Right atrium auricular region (tissue), 2 donors: ENCODE results near the gene LHFPL2. TPM values are rescaled to one million over a fixed set of nuclear protein-coding genes. Genes with fewer than 3 reads are reported as not detected.

Source experiments
- DNase-seq: peaks from one replicate; pipeline ENCODE4 v3.0.0-alpha.2; 2019; ENCODE audit warnings: low spot score
- H3K27ac ChIP-seq, 2 donors: fragments of 200-600 bp; sonication (generic); 1 replicate in 1 of 2; 2 replicates in 1 of 2; pipeline ENCODE4 v1.5.1; 2016 to 2019
- H3K27me3 ChIP-seq, 2 donors: fragments of 200-600 bp; sonication (generic); one replicate each; pipeline versions ENCODE4 v1.5.1 to v1.6.0; 2017 to 2019
- H3K36me3 ChIP-seq: fragments of 200-600 bp; sonication (generic); one replicate; pipeline ENCODE4 v1.5.1; 2016
- H3K4me1 ChIP-seq, 2 donors: fragments of 200-600 bp; sonication (generic); one replicate each; pipeline versions ENCODE4 v1.5.1 to v1.6.0; 2017 to 2019
- H3K4me3 ChIP-seq, 2 donors: fragments of 200-600 bp; sonication (generic); 1 replicate in 1 of 2; 2 replicates in 1 of 2; pipeline ENCODE4 v1.5.1; 2017 to 2019; ENCODE audit warnings: mild to moderate bottlenecking in 1 of 2, moderate library complexity in 1 of 2
- H3K9me3 ChIP-seq, 2 donors: fragments of 200-600 bp; sonication (generic); one replicate each; pipeline ENCODE4 v1.5.1; 2019
- total RNA-seq, 2 donors: library from RNA; depleted of rRNA; stranded (reverse); fragments of >200 nt; gene quantifications; one replicate each; pipeline ENCODE4 v1.1.0, GENCODE V29; 2016
- TF ChIP-seq, protein P1 (sequence below), 2 donors: fragments of 200-600 bp; sonication (generic); IDR thresholded peaks; one replicate each; pipeline ENCODE4 v1.5.1; 2019; ENCODE audit warnings: antibody characterized with exemption in 2 of 2

Gene LHFPL2
- total RNA-seq, 2 donors from 2014 or later = 9.9 to 15.9 TPM

- Histone ChIP-seq H3K4me3 (no peak overlapping the region), H3K27me3 (no peaks in the 10 kb centered on the region), H3K27ac (peak overlapping the region in 1 of 2 donors; percentile 27), H3K4me1 (peaks cover 0 to 75% of the 10 kb centered on the region in 2 donors), H3K9me3 (no peaks in the 10 kb centered on the region), H3K36me3 (no peaks in the 10 kb centered on the region)
- DNase-seq = no peak
- TF ChIP-seq, protein P1, sequence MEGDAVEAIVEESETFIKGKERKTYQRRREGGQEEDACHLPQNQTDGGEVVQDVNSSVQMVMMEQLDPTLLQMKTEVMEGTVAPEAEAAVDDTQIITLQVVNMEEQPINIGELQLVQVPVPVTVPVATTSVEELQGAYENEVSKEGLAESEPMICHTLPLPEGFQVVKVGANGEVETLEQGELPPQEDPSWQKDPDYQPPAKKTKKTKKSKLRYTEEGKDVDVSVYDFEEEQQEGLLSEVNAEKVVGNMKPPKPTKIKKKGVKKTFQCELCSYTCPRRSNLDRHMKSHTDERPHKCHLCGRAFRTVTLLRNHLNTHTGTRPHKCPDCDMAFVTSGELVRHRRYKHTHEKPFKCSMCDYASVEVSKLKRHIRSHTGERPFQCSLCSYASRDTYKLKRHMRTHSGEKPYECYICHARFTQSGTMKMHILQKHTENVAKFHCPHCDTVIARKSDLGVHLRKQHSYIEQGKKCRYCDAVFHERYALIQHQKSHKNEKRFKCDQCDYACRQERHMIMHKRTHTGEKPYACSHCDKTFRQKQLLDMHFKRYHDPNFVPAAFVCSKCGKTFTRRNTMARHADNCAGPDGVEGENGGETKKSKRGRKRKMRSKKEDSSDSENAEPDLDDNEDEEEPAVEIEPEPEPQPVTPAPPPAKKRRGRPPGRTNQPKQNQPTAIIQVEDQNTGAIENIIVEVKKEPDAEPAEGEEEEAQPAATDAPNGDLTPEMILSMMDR (IDR thresholded peaks at IDR 0.05) = no peak
Measured at GRCh38 chr5:78507531-78507930, 141.0 kb downstream of the LHFPL2 start.

- Histone ChIP-seq H3K4me1 (peaks cover 0 to 79% of the 10 kb centered on the region in 2 donors), H3K36me3 (no peaks in the 10 kb centered on the region), H3K4me3 (no peak overlapping the region), H3K9me3 (no peaks in the 10 kb centered on the region), H3K27me3 (no peaks in the 10 kb centered on the region), H3K27ac (no peak overlapping the region)
- no peak for DNase-seq
- TF ChIP-seq, protein P1 (IDR thresholded peaks at IDR 0.05) = no peak
Measured at GRCh38 chr5:78506261-78507024, 142.1 kb downstream of the LHFPL2 start.

DNA sequence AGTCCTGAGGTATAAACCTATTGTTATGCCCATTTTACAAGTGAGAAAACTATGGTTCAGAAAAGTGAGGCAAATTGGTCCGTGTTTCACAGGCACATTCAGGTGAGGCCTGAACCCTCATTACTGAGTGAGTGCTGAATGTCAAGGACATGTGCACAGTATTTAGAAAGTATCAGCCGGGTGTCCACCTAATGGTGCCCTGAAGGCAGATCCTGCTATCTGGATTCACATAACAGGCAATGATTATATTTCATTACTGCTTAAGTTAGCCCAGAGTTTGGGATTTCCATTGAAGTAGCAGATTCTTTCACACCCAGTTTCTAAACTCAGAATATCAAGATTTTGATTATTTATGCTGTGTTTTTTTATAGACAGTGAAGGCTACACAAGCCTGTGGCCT is 142.7 kb downstream of the LHFPL2 start:
- H3K36me3 ChIP-seq = no peaks in the 10 kb centered on the region
- H3K27me3 ChIP-seq = no peaks in the 10 kb centered on the region
- H3K27ac ChIP-seq = peak overlapping the region in 1 of 2 donors; percentile 64
- no peak for DNase-seq
- TF ChIP-seq, protein P1 (IDR thresholded peaks at IDR 0.05) = no peak
- H3K4me3 ChIP-seq = no peak overlapping the region
- no peaks in the 10 kb centered on the region for H3K9me3 ChIP-seq
- peaks cover 0 to 79% of the 10 kb centered on the region in 2 donors for H3K4me1 ChIP-seq

DNA sequence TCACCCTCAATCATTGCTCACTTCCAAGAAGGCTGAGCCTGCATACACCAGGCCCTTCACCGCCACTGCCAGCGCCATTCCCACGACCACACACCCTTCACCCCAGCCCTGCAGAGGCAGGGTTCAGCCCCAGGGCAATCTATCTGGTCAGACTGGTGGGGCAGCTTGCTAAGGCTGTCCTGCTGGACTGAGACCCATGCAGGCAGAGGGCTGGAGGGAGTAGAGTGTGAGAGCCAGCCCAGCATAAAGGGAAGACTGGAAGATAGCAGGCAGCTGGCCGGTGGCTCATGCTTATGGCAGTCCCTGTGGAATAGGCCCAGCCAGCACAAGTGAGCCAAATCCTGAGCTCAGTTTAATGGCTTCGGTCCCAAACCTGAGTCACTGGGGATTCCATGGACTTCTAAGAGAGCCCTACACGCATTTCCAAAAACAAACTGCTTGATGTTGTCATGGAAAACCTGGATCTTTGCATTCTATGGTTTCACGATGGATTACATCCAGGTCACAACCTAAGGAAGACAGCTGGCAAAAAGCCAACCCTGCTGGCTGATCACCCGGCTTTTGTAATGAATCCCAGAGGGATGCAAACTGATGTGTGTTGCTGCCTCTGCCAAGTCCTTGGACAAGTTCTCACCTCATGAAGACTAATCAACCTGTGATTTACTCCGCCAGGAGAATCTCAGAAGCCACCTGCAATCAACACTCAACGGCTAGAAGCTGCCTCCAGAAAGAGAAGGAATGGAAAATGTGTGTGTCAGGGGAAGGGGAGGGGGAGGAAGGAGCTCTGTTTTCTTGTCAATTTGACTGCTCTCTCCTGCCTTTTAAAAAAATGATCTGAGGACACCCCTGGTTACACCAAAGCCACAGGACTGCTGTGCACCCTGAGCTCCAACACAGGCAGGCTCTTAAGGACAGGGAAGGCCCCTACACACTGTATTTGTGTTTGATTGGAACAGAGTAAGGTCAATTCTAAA is 143.6 kb downstream of the LHFPL2 start:
- Histone ChIP-seq H3K36me3 (no peaks in the 10 kb centered on the region), H3K27me3 (no peaks in the 10 kb centered on the region), H3K4me3 (no peak overlapping the region), H3K9me3 (no peaks in the 10 kb centered on the region), H3K27ac (peak overlapping the region; percentile 64 to 65), H3K4me1 (peaks cover 0 to 70% of the 10 kb centered on the region in 2 donors)
- DNase-seq = peak; percentile 95
- TF ChIP-seq, protein P1 (IDR thresholded peaks at IDR 0.05) = no peak

DNA sequence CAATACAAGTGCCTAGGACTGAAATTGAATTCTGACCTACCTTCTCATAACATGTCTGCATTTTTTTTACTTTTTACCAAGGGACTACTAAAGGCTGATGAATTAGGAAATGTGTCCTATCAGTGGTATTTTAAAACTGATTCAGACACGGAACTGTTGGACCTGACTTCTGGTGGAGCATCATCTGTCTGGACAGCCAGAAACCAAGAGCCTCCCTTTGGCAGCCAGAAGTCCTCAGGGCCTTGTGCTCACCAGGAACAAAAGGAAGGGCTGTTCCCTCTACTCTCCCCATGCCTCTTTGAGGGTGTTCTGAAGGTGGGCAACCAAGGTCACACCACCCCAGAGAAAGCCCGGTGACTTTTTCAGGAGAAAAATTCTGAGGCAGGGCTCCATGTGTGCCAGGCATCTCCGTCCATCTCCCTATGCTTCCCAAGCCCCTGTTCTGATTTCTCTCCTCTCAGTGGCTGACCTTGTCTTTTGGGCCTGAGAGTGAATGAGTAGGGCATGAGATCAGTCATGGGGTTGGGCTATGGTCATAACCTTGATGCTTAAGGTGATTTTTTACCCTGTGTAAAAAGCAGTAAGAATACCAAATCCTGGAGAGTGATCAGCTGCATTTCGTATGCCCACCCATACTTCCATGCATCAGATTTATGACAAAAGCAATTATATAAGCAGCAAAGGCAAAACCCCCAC is 144.5 kb downstream of the LHFPL2 start:
- peak overlapping the region; percentile 64 to 65 for H3K27ac ChIP-seq
- TF ChIP-seq, protein P1 (IDR thresholded peaks at IDR 0.05) = no peak
- no peaks in the 10 kb centered on the region for H3K9me3 ChIP-seq
- H3K27me3 ChIP-seq = no peaks in the 10 kb centered on the region
- H3K4me1 ChIP-seq = peaks cover 0 to 67% of the 10 kb centered on the region in 2 donors
- no peak for DNase-seq
- no peaks in the 10 kb centered on the region for H3K36me3 ChIP-seq
- no peak overlapping the region for H3K4me3 ChIP-seq
